Breast epithelium (tissue), 4 donors: ENCODE measurements around the gene ABCG2. TPM values are rescaled to one million over a fixed set of nuclear protein-coding genes. Genes with fewer than 3 reads are reported as not detected.

Source experiments
- DNase-seq, 2 donors: peaks; one replicate each; pipeline ENCODE4 v3.0.0-alpha.2; 2019; ENCODE audit warnings: low spot score in 2 of 2
- H3K27ac ChIP-seq, 2 donors: fragments of 200-600 bp; sonication (generic) in 1 of 2; one replicate each; pipeline ENCODE4 v1.5.1; 2016 to 2019; ENCODE audit warnings: mild to moderate bottlenecking in 1 of 2
- H3K27me3 ChIP-seq, 2 donors: fragments of 200-600 bp; sonication (generic) in 1 of 2; one replicate each; pipeline versions ENCODE4 v1.5.1 to v1.6.0; 2017 to 2019; ENCODE audit warnings: control low read depth in 1 of 2, mild to moderate bottlenecking in 1 of 2
- H3K36me3 ChIP-seq: fragments of 200-600 bp; one replicate; pipeline ENCODE4 v1.5.1; 2019
- H3K4me1 ChIP-seq, 2 donors: fragments of 200-600 bp; sonication (generic); one replicate each; pipeline ENCODE4 v1.5.1; 2016 to 2019; ENCODE audit warnings: control low read depth in 1 of 2
- H3K4me3 ChIP-seq, 3 donors: fragments of 200-600 bp; sonication (generic); 1 replicate in 2 of 3; 2 replicates in 1 of 3; pipeline ENCODE4 v1.5.1; 2016 to 2019; ENCODE audit warnings: mild to moderate bottlenecking in 3 of 3, moderate library complexity in 2 of 3
- H3K9me3 ChIP-seq, 2 donors: fragments of 200-600 bp; sonication (generic) in 1 of 2; one replicate each; pipeline ENCODE4 v1.5.1; 2016 to 2019; ENCODE audit warnings: control low read depth in 1 of 2
- CTCF ChIP-seq, 3 donors: fragments of 450-650 bp; IDR thresholded peaks; one replicate each; pipeline ENCODE4 v1.5.1; 2016 to 2017; ENCODE audit warnings: antibody characterized with exemption in 3 of 3, mild to moderate bottlenecking in 3 of 3, moderate library complexity in 3 of 3
- POLR2A ChIP-seq: fragments of 450-650 bp; IDR thresholded peaks from one replicate; pipeline ENCODE4 v1.6.1; 2016; ENCODE audit warnings: antibody characterized with exemption, mild to moderate bottlenecking, moderate library complexity
- POLR2AphosphoS5 ChIP-seq, 3 donors: sonication (generic); formaldehyde crosslinking; IDR thresholded peaks; one replicate each; pipeline ENCODE4 v1.6.1; 2017; ENCODE audit warnings: antibody characterized with exemption in 3 of 3
- intact Hi-C: fragments of 100-400 bp; cut with DNase I; formaldehyde crosslinking; loops from one replicate; pipeline ENCODE4 v1.15.1; 2023; ENCODE audit warnings: low total_unique reads
- total RNA-seq, 3 donors: library from RNA; depleted of rRNA; stranded (reverse); fragments of >200 nt; gene quantifications; one replicate each; pipeline ENCODE4 v1.1.0, GENCODE V29; 2016

The ABCG2 gene
- 1 to 10 TPM; 2.6 to 8.6 (median 6.9) TPM for total RNA-seq

- peak within 1 kb of the TSS; percentile 51 to 73 (median 69) for H3K4me3 ChIP-seq
- H3K27me3 ChIP-seq = no peaks in the 10 kb centered on the region
- TF ChIP-seq CTCF (IDR thresholded peaks at IDR 0.05) (no peak), POLR2A (no peak), POLR2AphosphoS5 (IDR thresholded peaks at IDR 0.05) (no peak)
- intact Hi-C loops = no loop called here
- no peak for DNase-seq
- no peaks in the 10 kb centered on the region for H3K4me1 ChIP-seq
- H3K36me3 ChIP-seq = no peaks in the 10 kb centered on the region
- peak within 1 kb of the TSS; percentile 60 to 68 for H3K27ac ChIP-seq
- H3K9me3 ChIP-seq = no peaks in the 10 kb centered on the region
Observed at GRCh38 chr4:88158489-88159228, at the start of gene ABCG2. ABCG2 (minus strand) TSS chr4:88158639; CDS start chr4:88139995, 18,644 bp downstream.

GRCh38 chr4:88208156-88208555, 49.7 kb upstream of the ABCG2 start:
- H3K27ac ChIP-seq = no peak overlapping the region
- intact Hi-C loops = no loop called here

GRCh38 chr4:88207171-88207570, 48.7 kb upstream of the ABCG2 start:
- intact Hi-C loops = no loop called here
- no peak for DNase-seq
- no peak overlapping the region for H3K4me3 ChIP-seq

More at GRCh38 chr4:88208156-88208555, 49.7 kb upstream of the ABCG2 start:
- TF ChIP-seq CTCF (IDR thresholded peaks at IDR 0.05) = no peak
- no peak for TF ChIP-seq POLR2A
- no peak for TF ChIP-seq POLR2AphosphoS5 (IDR thresholded peaks at IDR 0.05)
- no peak for DNase-seq
- no peak overlapping the region for H3K4me3 ChIP-seq
- no peaks in the 10 kb centered on the region for H3K27me3 ChIP-seq
- no peaks in the 10 kb centered on the region for H3K4me1 ChIP-seq
- H3K36me3 ChIP-seq = no peaks in the 10 kb centered on the region
- no peaks in the 10 kb centered on the region for H3K9me3 ChIP-seq

GRCh38 chr4:88204882-88205281, 46.4 kb upstream of the ABCG2 start:
- no peaks in the 10 kb centered on the region for H3K4me1 ChIP-seq
- no peaks in the 10 kb centered on the region for H3K36me3 ChIP-seq
- intact Hi-C loops = no loop called here
- H3K4me3 ChIP-seq = no peak overlapping the region
- H3K27ac ChIP-seq = no peak overlapping the region
- no peak for DNase-seq
- no peak for TF ChIP-seq POLR2AphosphoS5 (IDR thresholded peaks at IDR 0.05)
- TF ChIP-seq CTCF (IDR thresholded peaks at IDR 0.05) = no peak
- no peak for TF ChIP-seq POLR2A
- no peaks in the 10 kb centered on the region for H3K27me3 ChIP-seq
- no peaks in the 10 kb centered on the region for H3K9me3 ChIP-seq

More at GRCh38 chr4:88207171-88207570, 48.7 kb upstream of the ABCG2 start:
- H3K27me3 ChIP-seq = no peaks in the 10 kb centered on the region
- no peaks in the 10 kb centered on the region for H3K4me1 ChIP-seq
- H3K27ac ChIP-seq = no peak overlapping the region
- H3K36me3 ChIP-seq = no peaks in the 10 kb centered on the region
- TF ChIP-seq CTCF (IDR thresholded peaks at IDR 0.05) = no peak
- no peaks in the 10 kb centered on the region for H3K9me3 ChIP-seq

- no peaks in the 10 kb centered on the region for H3K4me1 ChIP-seq
- H3K27ac ChIP-seq = no peak overlapping the region
- H3K36me3 ChIP-seq = no peaks in the 10 kb centered on the region
- H3K9me3 ChIP-seq = no peaks in the 10 kb centered on the region
- intact Hi-C loops = no loop called here
- no peak overlapping the region for H3K4me3 ChIP-seq
- TF ChIP-seq POLR2AphosphoS5 (IDR thresholded peaks at IDR 0.05) (no peak), CTCF (IDR thresholded peaks at IDR 0.05) (no peak), POLR2A (no peak)
- no peak for DNase-seq
- no peaks in the 10 kb centered on the region for H3K27me3 ChIP-seq
Observed at GRCh38 chr4:88202443-88202842, 44.0 kb upstream of the ABCG2 start.
